PC-3 (cell line): ENCODE results near the gene CXXC5.

ENCODE experiments used
- CTCF ChIP-seq: fragments of 300-600 bp; sonication (generic); conservative IDR thresholded peaks from 2 replicates; pipeline ENCODE4 v1.5.1; 2017; ENCODE audit warnings: antibody characterized with exemption, low read depth, mild to moderate bottlenecking, low read length
- EZH2 ChIP-seq: fragments of 300-600 bp; sonication (generic); IDR thresholded peaks from one replicate; pipeline ENCODE4 v1.6.1; 2017; ENCODE audit warnings: antibody characterized with exemption, mild to moderate bottlenecking, low read length; ENCODE audit not compliant: unreplicated experiment
- EZH2phosphoT487 ChIP-seq: fragments of 300-600 bp; sonication (generic); IDR thresholded peaks from 2 replicates; pipeline ENCODE4 v1.6.1; 2018; ENCODE audit warnings: mild to moderate bottlenecking, antibody characterized with exemption, low read length, borderline replicate concordance

GRCh38 chr5:139642891-139643871 is 5.0 kb upstream of the CXXC5 start:
- TF ChIP-seq CTCF (no peak), EZH2phosphoT487 (no peak), EZH2 (no peak)
